HT-29 (cell line): ENCODE results near the gene MAP7D3. TPM values are rescaled to one million over a fixed set of nuclear protein-coding genes. Genes with fewer than 3 reads are reported as not detected.
"Not testable (repeated sequence)": the region's sequence is repeated elsewhere in the genome, so short reads cannot be mapped to it uniquely, and the experiment has no call there.

ENCODE experiments used
- DNase-seq: peaks from one replicate; pipeline ENCODE4 v3.0.0-alpha.2; 2015; ENCODE audit warnings: low spot score
- total RNA-seq: library from RNA; depleted of rRNA; stranded (reverse); fragments of >200 nt; shearing (Covaris generic); gene quantifications from 2 replicates; pipeline ENCODE4 v1.2.3, GENCODE V29; 2014; rRNA removed

Gene MAP7D3
- 2.0 and 3.4 TPM in 2 replicates for total RNA-seq

GRCh38 chrX:136251041-136251991 is at the start of gene MAP7D3:
MAP7D3 (minus strand) TSS chrX:136251400; CDS start chrX:136251358, 42 bp downstream.
- peak; percentile 45 for DNase-seq

- DNase-seq, result not testable (repeated sequence)
Measured at GRCh38 chrX:136300721-136301120, 49.5 kb upstream of the MAP7D3 start, which contains the start of gene ADGRG4. ADGRG4 (plus strand) TSS chrX:136300963; CDS start chrX:136308778, 7,815 bp downstream.

GRCh38 chrX:136295380-136295779 is 44.2 kb upstream of the MAP7D3 start:
- DNase-seq, result no peak

GRCh38 chrX:136292656-136293055 is 41.5 kb upstream of the MAP7D3 start:
- no peak for DNase-seq

- no peak for DNase-seq
Measured at GRCh38 chrX:136291824-136292223, 40.6 kb upstream of the MAP7D3 start.

DNA sequence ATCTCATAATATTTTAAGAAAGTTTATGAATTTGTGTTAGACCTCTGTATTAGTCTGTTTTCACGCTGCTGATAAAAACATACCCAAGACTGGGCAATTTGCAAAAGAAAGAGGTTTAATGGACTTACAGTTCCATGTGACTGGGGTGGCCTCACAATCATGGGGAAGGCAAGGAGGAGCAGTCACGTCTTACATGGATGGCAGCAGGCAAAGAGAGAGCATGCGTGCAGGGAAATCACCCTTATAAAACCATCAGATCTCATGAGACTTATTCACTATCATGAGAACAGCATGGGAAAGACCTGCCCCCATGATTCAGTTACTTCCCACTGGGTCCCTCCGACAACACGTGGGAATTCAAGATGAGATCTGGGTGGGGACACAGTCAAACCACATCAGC is 35.2 kb upstream of the MAP7D3 start:
- not testable (repeated sequence) for DNase-seq

GRCh38 chrX:136275553-136275952 is 24.4 kb upstream of the MAP7D3 start:
- peak; percentile 60 for DNase-seq

GRCh38 chrX:136273986-136274385 is 22.8 kb upstream of the MAP7D3 start:
- DNase-seq, result no peak

- DNase-seq, result no peak
Measured at GRCh38 chrX:136272325-136272724, 21.1 kb upstream of the MAP7D3 start.

DNA sequence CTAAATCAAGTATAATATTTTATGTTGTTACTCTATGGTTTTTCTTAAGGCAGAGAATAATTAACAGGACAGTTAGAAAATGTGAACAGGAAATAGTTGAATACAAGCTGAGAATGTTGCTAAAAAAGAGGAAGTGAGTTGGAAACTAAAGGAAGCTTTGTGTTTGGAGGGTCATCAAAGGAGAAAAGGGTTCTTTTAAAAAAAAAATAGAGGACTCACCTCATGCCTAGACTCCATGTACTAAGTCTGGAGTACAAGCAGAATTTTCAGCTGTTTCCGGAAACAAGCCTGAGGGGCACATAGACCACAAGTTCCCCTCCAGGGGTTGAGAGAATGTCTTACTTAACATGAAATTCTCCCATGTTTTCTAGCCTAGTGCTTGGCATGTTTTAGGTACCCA is 20.1 kb upstream of the MAP7D3 start:
- DNase-seq, result no peak

GRCh38 chrX:136269921-136270320 is 18.7 kb upstream of the MAP7D3 start:
- DNase-seq, result no peak

GRCh38 chrX:136268051-136269048 is 17.1 kb upstream of the MAP7D3 start:
- peak; percentile 49 for DNase-seq

- no peak for DNase-seq
Measured at GRCh38 chrX:136266828-136267227, 15.6 kb upstream of the MAP7D3 start.

GRCh38 chrX:136262812-136263315 is 11.7 kb upstream of the MAP7D3 start:
- DNase-seq, result no peak

- no peak for DNase-seq
Measured at GRCh38 chrX:136262243-136262642, 11.0 kb upstream of the MAP7D3 start.

- no peak for DNase-seq
Measured at GRCh38 chrX:136261321-136261720, 10.1 kb upstream of the MAP7D3 start.

DNA sequence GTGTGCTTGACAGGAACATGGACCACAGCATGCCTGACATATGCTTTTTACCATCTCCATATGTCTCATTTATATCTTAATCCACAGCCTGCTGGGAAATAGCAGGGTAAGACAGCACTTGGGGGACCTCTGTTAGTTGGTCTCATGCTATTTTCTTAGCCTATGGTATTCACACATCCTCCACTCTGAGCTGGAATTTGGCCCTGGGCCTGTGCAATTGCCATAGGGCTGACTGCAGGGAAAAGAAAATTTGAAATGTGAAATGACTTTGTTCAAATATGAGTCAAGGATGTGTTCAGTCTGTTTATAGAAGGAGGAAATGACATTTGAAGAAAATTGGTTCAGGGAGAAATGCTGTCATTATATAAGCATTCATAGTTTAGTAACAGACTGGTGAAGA is 9.6 kb upstream of the MAP7D3 start:
- DNase-seq, result no peak

DNA sequence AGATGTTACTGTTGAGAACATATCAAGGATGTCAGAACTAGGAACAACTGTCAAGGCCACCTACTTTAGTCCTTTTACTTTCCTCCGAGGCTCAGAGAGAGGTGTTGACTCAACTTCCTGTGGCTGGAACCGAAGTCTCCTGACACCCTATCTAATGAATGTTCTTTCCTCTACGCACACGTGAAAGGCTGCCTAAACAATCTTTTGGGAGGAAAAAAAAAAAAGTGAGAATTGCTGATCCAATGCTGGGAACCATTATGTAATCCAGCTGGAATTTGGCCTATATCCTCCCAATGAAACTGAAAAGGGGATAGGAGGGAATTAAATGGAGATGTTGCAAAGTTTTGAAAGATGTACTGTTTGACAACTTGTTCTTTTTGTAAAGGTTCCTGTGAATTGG is 8.3 kb upstream of the MAP7D3 start:
- no peak for DNase-seq

DNA sequence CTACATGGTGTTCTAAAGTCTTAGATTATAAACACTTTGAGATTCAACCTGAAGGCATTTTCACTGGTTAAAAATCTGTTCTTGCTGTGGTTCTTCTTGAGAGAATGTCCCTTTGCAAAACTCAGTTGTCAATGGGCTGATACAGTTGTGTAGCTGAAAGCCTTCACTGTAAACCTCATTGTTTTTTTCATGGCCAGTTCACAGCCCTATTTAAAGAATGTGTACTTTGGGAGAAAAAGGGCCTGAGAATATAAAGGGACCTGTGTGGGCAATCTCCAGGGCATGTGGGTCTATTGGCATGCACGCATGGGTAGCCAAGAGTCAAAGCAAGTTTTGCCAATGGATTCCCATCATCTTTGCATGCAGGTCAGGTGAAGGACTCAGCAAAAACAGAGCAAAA is 7.8 kb upstream of the MAP7D3 start:
- no peak for DNase-seq

- no peak for DNase-seq
Measured at GRCh38 chrX:136256026-136256425, 4.8 kb upstream of the MAP7D3 start.

GRCh38 chrX:136255541-136255940 is 4.3 kb upstream of the MAP7D3 start:
- DNase-seq, result no peak
